Suprapubic skin (tissue), 4 donors: ENCODE results near the gene DNAI1.

Source experiments
- CTCF ChIP-seq, 2 donors: fragments of 200-600 bp in 1 of 2; fragments of 450-650 bp in 1 of 2; sonication (generic) in 1 of 2; IDR thresholded peaks; one replicate each; pipeline ENCODE4 v1.5.1; 2016 to 2019; ENCODE audit warnings: antibody characterized with exemption in 2 of 2, mild to moderate bottlenecking in 1 of 2, moderate library complexity in 1 of 2
- EP300 ChIP-seq: sonication (generic); formaldehyde crosslinking; IDR thresholded peaks from one replicate; pipeline ENCODE4 v1.6.1; 2017; ENCODE audit warnings: antibody characterized with exemption
- POLR2A ChIP-seq, 2 donors: fragments of 450-650 bp; IDR thresholded peaks; one replicate each; pipeline ENCODE4 v1.6.1; 2017; ENCODE audit warnings: antibody characterized with exemption in 2 of 2, mild to moderate bottlenecking in 2 of 2, moderate library complexity in 2 of 2
- POLR2AphosphoS5 ChIP-seq, 3 donors: sonication (generic); formaldehyde crosslinking; IDR thresholded peaks; one replicate each; pipeline ENCODE4 v1.6.1; 2017; ENCODE audit warnings: antibody characterized with exemption in 3 of 3

DNA sequence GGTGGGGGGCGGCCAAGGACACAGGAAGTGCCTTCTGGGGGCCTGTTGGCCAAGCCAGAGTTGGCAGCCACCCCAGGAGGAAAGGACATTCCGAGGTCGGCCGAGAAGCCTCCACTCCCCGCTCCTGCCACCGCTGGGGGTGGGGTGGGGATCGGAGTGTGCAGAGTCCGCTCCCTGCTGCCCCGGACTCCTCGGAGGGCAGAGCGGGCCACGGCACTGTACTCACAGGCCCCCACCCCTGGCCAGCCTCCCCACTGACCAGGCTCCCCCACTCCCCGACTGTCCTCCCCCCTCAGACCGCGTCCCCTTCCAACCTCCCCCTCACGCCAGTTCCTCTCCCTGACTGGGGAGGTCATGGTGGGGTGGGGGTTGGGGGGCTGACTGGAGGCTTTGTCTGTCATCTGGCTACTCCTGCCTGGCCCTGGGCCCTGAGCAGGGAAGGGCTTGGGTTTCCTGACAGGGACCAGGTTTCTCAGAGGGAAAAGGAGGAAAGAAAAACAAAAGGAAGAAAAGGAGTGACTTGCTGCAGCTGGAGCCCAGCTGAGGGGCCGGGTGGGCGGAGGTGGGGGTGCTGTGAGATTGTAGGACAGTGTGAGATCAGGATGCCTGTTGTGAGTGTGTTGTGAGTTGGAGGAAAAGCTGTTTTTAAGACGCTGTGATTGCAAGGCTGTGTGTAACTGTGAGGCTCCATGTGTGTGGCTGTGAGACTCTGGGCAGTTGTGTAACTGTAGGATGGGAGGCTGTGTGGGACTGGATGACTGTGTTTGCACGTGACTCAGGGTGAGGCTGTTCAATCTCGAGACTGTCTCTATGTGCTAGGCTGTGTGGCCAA lies 101.2 kb downstream of the DNAI1 start:
- TF ChIP-seq CTCF (IDR thresholded peaks at IDR 0.05) = no peak
- no peak for TF ChIP-seq POLR2AphosphoS5 (IDR thresholded peaks at IDR 0.05)
- TF ChIP-seq POLR2A (IDR thresholded peaks at IDR 0.05) = no peak
- no peak for TF ChIP-seq EP300
